AG04449 (cell line): ENCODE measurements around the gene CRACR2A.

Experiments used
- CTCF ChIA-PET: fragments of 350-600 bp; formaldehyde crosslinking; extraction: SDS; loops from one replicate; lab custom pipeline; 2021; ENCODE audit warnings: antibody characterized with exemption; lab: Yijun Ruan, JAX
- POLR2A ChIA-PET: fragments of 400-600, 350-600 bp; formaldehyde crosslinking; extraction: SDS; loops from one replicate; lab custom pipeline; 2020; ENCODE audit warnings: antibody characterized with exemption, inconsistent platforms; lab: Yijun Ruan, JAX
- DNase-seq: peaks from one replicate; pipeline ENCODE4 v3.0.0-alpha.2; 2010; ENCODE audit warnings: low read depth, low spot score
- H3K4me3 ChIP-seq: 2 replicates; pipeline ENCODE4 v1.5.1; 2011; ENCODE audit warnings: low read depth, mild to moderate bottlenecking, control low read depth, low read length
- CTCF ChIP-seq: IDR thresholded peaks from one replicate; pipeline ENCODE4 v1.5.1; 2011; ENCODE audit warnings: mild to moderate bottlenecking, moderate library complexity, low read length, control low read depth, inconsistent platforms; ENCODE audit not compliant: insufficient read depth; ENCODE audit errors: missing control alignments

CRACR2A gene

GRCh38 chr12:3622822-3623690, 129.9 kb downstream of the CRACR2A start:
- TF ChIP-seq CTCF, result no peak
- DNase-seq, result no peak
- ChIA-PET CTCF (interaction anchor here (1.2 kb wide), 1 partner anchor 323 kb away, joined by 4 read pairs; no protein-coding TSS in a partner anchor), POLR2A (no interaction called here)
- H3K4me3 ChIP-seq, result no peak overlapping the region

GRCh38 chr12:3622021-3622821, 130.7 kb downstream of the CRACR2A start:
- no peak for TF ChIP-seq CTCF
- POLR2A ChIA-PET, result no interaction called here
- DNase-seq, result no peak
- no peak overlapping the region for H3K4me3 ChIP-seq
- CTCF ChIA-PET, result interaction anchor here (1.2 kb wide), 1 partner anchor 322 kb away, joined by 4 read pairs; no protein-coding TSS in a partner anchor

- ChIA-PET POLR2A (no interaction called here), CTCF (no interaction called here)
- no peak for DNase-seq
- TF ChIP-seq CTCF, result no peak
- H3K4me3 ChIP-seq, result no peak overlapping the region
Measured at GRCh38 chr12:3620856-3621255, 132.1 kb downstream of the CRACR2A start.

- no peak overlapping the region for H3K4me3 ChIP-seq
- TF ChIP-seq CTCF, result no peak
- no peak for DNase-seq
- ChIA-PET POLR2A (no interaction called here), CTCF (no interaction called here)
Measured at GRCh38 chr12:3617565-3617964, 135.3 kb downstream of the CRACR2A start.

GRCh38 chr12:3615862-3616261, 137.0 kb downstream of the CRACR2A start:
- TF ChIP-seq CTCF, result no peak
- DNase-seq, result no peak
- ChIA-PET POLR2A (no interaction called here), CTCF (no interaction called here)
- H3K4me3 ChIP-seq, result no peak overlapping the region
